Glomerular endothelial cell (primary cell): ENCODE data around the gene AATF. TPM values are rescaled to one million over a fixed set of nuclear protein-coding genes. Genes with fewer than 3 reads are reported as not detected.
A peak's percentile ranks its signal among the peaks of the same experiment; 100 is the strongest.

Experiments used
- DNase-seq: peaks from one replicate; pipeline ENCODE4 v3.0.0-alpha.2; 2011; ENCODE audit warnings: low read depth, low spot score; ENCODE audit errors: extremely low read depth
- total RNA-seq: library from RNA; depleted of rRNA; stranded (reverse); fragments of >200 nt; gene quantifications from 2 replicates; pipeline ENCODE4 v1.2.3, GENCODE V29; 2015

The AATF gene
- total RNA-seq, 1 donor from 2014 or later = 26.7 TPM

DNA sequence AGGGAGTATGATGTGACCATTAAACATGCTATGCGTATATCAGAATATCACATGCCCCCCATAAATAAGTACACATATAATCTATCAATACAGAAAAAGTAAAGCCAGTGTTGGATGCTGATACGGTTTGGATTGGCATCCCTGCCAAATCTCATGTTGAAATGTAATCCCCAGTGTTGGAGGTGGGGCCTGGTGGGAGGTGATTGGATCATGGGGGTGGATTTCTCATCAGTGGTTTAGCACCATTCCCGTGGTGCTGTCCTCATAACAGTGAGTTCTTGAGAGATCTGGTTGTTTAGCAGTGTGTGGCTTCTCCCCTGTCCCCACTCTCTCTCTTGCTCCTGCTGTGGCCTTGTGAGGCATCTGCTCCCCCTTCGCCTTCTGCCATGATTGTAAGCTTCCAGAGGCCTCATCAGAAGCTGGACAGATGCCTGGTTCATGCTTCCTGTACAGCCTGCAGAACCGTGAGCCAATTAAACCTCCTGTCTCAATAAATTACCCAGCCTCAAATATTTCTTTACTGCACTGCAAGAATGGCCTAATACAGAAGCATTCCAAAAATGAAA lies 88.9 kb downstream of the AATF start:
- DNase-seq = no peak

DNA sequence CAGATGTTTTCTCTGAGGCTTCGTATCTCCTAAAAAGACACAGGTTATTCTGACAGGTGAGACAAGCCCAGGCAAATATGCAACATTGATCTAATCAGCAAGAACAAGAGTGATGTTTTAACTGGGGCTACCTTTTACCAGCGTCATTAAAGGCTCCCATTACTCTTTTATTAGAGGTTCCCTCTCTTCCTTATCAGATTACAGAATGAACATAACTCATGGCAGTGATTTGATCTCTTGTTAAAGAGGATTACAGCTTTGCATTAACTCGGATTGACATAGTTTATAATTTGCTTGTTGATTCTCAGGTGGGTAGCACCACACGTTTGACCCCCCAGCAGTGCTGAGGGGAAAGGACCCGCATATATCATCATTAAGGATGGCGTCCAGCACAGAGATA lies 90.5 kb downstream of the AATF start:
- no peak for DNase-seq

GRCh38 chr17:37041932-37042331 lies 93.2 kb downstream of the AATF start:
- no peak for DNase-seq

DNA sequence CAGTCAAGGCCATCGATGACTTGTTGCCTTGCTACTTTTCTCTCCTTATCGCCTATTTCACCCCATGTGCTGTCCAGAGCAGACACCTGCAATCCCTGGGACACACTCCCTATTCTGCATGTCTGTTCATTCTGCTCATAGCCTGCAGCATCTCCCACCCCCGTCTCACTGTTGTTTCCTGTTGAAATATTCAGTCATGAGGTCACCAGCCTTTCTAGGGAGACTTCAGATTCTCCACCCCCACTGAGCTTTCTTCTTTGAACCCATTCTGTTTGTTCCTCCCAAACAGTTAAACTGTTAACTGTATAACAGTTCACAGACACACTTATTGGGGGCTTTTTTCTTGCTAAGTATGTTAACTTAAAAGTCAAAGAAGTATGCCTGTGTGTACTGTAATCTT lies 94.4 kb downstream of the AATF start:
- no peak for DNase-seq

DNA sequence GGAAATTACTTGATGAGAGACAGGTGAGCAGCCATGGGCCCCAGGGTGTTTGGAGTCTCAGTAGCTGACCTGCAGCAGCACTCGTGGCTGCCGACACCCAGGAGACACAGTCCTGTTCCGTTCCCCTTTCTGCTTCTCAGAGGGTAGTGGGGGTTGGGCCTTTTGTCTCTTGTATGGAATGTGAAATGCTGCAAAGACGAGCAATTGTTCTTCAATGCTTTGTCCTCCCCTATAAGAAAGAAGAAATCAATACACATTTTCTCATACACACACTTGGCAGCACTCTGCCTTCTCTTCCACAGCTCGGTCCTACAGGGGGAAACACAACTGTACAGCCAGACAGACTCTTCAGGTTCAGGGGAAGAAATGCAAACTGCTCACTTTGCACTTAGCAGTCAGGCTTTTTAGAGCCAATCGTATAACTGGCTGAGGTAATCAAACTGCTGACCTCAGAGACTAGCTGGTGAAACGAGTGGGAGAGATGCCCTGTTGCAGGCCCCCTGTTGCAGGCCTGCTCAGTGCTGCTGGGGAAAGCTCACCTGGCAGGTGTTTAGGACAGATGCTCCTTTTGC lies 96.7 kb downstream of the AATF start:
- no peak for DNase-seq

DNA sequence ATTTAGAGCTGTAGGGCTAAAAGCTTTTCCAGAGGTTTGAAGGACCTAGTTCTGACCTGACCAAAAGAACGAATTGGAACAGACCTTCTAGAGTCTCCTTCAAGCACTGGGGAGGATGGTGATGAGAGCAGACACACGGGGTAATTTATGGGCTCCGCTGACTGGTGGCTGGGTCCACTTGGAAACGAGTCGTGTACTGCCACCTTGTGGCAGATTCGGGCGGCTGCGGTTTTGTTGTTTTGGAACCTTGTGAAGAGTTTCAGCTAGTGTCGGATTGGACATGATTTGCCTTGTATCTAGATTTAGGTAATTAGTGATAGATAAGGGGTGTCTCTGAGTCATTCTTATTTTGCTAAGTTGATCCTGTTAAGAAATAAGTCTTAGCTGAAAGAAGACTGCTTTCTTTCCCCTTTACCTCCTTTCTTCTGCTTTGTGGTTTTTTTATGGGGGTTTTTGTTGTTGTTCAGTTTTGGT lies 98.9 kb downstream of the AATF start:
- DNase-seq = peak; percentile 47

GRCh38 chr17:37048811-37049210 lies 100.1 kb downstream of the AATF start:
- no peak for DNase-seq

GRCh38 chr17:37050920-37051319 lies 102.2 kb downstream of the AATF start:
- DNase-seq = no peak

- DNase-seq = no peak
Observed at GRCh38 chr17:37051381-37051780, 102.6 kb downstream of the AATF start.

DNA sequence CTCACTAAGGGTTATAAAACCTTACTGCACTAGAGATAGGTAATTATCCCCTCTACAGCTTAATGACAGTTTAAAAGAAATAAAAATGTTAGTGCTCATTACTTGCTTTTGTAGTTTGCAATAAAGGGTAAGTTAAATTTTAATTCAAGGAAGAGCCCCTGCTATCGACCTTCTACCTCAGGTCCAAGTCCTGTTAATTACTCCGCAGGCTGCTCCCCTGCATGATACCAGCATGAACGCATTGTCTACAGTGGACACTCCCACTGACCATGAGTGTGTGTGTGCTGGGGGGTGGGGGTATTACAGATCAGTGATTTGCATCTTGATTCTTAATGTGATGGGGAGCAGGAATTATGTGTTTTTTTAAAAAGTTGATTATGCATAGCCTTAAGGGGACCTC lies 103.1 kb downstream of the AATF start:
- no peak for DNase-seq

DNA sequence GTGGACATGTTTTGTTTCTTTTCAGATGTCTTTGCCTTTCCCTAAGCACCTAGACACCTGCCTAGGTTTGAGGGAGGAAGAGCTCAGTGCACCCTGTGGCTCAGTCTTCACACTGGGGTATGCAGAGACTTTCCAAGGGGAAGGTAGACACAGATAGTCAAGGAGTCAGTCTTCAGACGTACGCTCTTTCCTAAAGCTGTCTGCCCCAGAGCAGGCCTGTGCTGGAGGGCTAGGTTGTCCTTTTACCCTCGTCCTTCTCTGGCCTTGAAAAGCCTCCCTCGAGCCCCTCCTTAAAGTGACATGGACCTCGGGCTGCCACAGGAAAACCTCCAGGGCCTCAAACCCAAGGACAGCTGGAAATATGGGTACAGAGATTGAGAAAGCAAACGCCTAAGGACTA lies 103.7 kb downstream of the AATF start:
- no peak for DNase-seq

- no peak for DNase-seq
Observed at GRCh38 chr17:37054894-37055293, 106.1 kb downstream of the AATF start.

DNA sequence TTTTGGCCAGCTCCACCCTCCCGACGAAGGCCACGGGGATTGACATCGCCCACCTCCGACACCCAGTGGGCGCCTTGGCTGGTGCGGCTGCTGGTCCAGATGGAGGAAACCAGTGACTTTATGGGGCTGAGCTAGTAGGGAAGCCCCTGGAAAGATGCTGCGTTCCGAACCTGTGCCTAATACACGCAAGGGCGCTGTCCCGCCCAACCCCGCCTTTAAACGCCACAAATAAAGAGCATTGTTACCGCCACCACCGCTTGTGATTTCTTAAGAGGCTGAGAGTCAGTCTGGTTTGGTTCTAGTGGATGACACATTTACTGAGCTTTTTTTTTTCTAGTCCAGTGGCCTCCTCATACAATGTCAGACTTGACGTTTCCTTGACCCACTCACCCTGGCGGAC lies 107.9 kb downstream of the AATF start:
- DNase-seq = no peak

DNA sequence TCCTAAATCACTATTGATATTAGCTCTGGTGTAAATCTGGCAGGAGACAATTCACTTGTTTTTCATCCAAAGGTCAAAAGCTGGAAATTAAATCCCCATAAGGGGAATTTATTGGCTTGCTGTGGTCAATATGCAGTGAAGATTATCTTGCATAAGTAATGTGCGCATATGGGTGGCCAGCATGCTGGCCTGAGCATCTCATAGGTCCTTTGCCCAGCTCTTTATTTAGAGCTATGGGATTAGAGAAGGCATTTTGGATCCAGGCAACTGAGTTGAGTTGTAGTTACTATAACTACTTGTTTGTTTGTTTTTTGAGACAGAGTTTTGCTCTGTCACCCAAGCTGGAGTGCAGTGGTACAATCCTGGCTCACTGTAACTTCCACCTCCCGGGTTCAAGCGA lies 110.7 kb downstream of the AATF start:
- DNase-seq = no peak

DNA sequence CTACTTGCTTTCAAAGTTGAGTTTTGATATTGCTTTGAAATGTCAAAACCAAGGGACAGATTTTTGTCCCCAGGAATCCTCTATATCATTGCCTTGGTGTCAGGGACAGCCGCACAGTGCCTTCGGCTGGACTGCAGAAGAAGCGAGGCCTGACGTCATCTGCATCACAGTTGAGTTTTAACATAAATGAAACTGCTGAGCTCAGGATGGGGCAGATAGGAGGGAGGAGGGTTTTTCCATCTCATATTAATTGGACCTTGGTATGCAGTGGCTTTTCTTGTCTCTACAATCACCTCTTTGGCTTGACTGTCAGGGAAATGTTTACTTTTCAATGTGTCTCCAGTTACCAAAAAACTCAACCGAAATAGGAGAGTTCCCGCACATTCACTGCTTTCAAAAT lies 111.3 kb downstream of the AATF start:
- DNase-seq = no peak

GRCh38 chr17:37060928-37061327 lies 112.2 kb downstream of the AATF start:
- DNase-seq = no peak

DNA sequence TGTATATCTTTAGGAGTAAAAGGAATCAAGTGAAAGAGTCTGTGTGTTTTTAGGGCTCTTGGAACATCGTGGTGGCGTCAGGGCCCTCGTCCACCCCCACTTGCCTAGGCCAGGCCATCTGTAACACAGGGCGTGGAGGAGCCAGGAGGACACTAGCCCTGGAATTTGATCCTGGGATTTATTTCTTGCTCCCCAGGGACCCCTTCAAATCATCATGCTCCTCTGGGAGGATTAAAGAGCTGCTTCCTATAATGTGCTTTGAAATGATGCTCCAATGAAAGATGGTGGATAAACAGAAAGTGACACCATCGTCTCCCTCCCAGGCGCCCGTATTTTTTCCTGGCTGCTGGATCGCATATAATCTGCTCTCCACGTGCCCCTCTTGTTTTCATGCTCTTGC lies 113.3 kb downstream of the AATF start:
- no peak for DNase-seq

DNA sequence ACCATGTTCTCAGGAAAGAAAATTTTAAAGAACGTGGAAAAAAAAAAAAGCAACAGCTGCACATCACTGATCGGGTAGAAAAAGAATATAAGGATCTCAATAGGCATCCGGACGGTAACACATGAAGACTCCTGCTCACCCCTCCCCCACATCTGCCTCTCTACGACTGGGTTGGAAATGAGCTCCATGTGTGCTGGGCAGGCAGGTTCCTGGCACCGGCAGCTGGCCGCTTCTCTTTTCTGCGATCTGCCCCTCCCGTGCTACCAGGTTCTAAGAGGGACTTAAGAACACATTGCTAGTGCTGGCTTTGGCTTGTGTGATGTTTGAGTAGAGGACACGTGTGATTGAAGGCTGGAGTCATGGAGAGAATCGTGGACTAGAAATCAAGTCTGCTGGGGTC lies 115.5 kb downstream of the AATF start:
- DNase-seq = no peak

- no peak for DNase-seq
Observed at GRCh38 chr17:37064956-37065355, 116.2 kb downstream of the AATF start.

DNA sequence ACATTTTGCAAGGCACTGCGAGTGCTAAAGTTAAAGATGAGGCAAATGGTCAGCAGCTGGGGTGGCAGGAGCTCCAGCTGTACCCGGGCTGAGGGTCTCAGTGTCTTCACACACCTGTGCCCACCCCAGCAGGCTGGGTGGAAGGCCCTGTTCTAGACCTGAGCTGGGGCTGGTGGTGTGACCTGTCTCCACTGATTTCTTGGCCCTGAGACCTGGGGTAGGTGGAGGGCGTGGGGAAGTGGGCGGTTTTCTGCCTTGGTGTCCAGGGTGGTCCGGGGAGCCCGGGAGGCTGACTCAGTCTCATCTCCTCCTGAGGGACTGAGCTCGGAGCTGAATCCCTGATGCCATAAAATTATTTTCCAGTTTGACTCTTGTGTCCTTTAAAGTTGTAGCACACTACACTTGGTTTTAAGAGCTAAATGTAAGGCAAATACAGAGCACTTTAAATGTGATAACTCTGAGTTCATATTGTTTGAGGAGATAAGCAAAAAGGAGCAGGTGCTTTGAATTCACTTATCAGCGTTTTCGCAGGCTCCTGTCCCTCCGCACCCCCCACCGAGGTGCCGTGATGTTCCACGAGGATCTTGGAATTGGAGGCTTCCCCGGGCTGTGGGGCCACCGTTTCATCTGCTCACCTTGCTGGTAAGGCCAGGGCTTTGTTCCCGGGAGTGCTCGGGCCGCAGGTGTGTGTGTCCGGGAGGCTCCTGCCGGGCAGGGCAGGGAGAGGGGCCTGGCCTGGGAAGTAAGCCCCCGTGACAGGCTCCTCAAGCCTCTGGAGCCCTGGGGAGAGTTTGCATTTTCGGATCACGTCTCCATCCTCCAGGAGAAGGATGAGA lies 117.0 kb downstream of the AATF start:
- no peak for DNase-seq

DNA sequence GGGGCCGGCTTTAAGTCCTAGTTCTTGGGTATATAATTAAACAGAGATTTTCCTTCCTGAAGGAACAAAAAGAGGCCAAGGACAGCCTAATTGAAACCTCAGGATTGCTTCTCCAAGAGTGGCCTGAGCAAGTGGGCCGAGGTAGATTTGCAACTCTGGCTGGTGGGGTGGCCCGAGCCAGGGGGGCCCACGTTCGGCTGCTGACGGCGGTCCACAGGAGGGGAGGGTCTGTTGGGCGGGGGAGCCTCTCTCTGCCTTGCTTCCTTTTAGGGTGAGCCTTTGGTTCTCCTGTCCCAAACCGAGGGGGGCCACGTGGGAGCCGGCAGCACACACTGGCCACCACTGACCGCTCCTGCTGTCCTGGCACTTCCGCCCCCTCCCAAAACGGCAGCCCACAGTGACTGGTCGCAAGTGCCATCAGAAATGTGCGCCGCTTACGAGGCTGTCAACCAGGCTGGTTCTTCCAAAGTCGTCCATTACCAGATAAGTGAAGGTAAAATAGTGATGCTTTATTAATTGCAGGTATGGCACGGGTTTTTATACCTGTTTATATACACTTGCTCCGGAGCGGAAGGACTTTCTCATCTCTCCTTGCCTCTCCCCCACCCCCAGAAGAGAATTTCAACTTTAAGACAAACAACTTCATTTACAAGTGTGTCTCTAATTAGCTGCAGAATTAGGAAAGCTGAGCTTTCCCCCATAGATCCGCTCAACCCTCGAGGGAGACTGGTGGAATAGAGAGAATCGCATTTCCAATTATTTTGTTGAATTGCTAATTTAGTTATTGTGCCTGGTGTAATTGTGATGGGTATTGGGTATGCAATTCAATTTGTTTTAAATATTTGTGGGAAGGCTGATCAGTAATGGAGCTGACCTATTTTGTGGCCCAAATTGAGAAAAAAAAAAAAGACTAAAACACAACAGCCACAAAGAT lies 117.8 kb downstream of the AATF start:
- no peak for DNase-seq
